Sigmoid colon (tissue), 7 donors: ENCODE results near the gene TTC33. TPM values are rescaled to one million over a fixed set of nuclear protein-coding genes. Genes with fewer than 3 reads are reported as not detected.
A peak's percentile ranks its signal among the peaks of the same experiment; 100 is the strongest.
"Not testable (repeated sequence)": the region's sequence is repeated elsewhere in the genome, so short reads cannot be mapped to it uniquely, and the experiment has no call there.

Source experiments
- DNase-seq: peaks from one replicate; pipeline ENCODE4 v3.0.0-alpha.2; 2019
- H3K27ac ChIP-seq, 4 donors: fragments of 200-600 bp; sonication (generic); one replicate each; pipeline ENCODE4 v1.5.1; 2016 to 2019; ENCODE audit warnings: mild to moderate bottlenecking in 1 of 4
- H3K27me3 ChIP-seq, 3 donors: fragments of 200-600 bp; sonication (generic); one replicate each; pipeline ENCODE4 v1.5.1; 2019; ENCODE audit warnings: mild to moderate bottlenecking in 1 of 3
- H3K36me3 ChIP-seq, 4 donors: fragments of 200-600 bp; sonication (generic); one replicate each; pipeline ENCODE4 v1.5.1; 2016 to 2019
- H3K4me1 ChIP-seq, 4 donors: fragments of 200-600 bp; sonication (generic); one replicate each; pipeline ENCODE4 v1.5.1; 2017 to 2019
- H3K4me3 ChIP-seq, 4 donors: fragments of 200-600 bp; sonication (generic); one replicate each; pipeline ENCODE4 v1.5.1; 2017 to 2019; ENCODE audit warnings: mild to moderate bottlenecking in 2 of 4, moderate library complexity in 1 of 4
- H3K9me3 ChIP-seq, 4 donors: fragments of 200-600 bp in 3 of 4; sonication (generic) in 3 of 4; one replicate each; pipeline versions ENCODE4 v1.5.1 to v1.6.1; 2013 to 2019
- EP300 ChIP-seq, 4 donors: sonication (generic); formaldehyde crosslinking; IDR thresholded peaks; one replicate each; pipeline ENCODE4 v1.6.1; 2017; ENCODE audit warnings: antibody characterized with exemption in 4 of 4
- POLR2A ChIP-seq, 2 donors: fragments of 450-650 bp; IDR thresholded peaks; one replicate each; pipeline ENCODE4 v1.6.1; 2016; ENCODE audit warnings: antibody characterized with exemption in 2 of 2, mild to moderate bottlenecking in 2 of 2, moderate library complexity in 2 of 2
- POLR2AphosphoS5 ChIP-seq, 4 donors: sonication (generic); formaldehyde crosslinking; IDR thresholded peaks; one replicate each; pipeline ENCODE4 v1.6.1; 2017; ENCODE audit warnings: antibody characterized with exemption in 4 of 4
- WGBS, 2 donors: extraction: QIAGEN DNeasy Blood & Tissue Kit; methylation state at CpG; one replicate each; pipeline ENCODE4 v1.1.7; 2013; 5-methylcytosine and 5-hydroxymethylcytosine counted together
- intact Hi-C: fragments of 100-400 bp; cut with DNase I; formaldehyde crosslinking; loops from one replicate; pipeline ENCODE4 v1.15.1; 2023
- polyA plus RNA-seq, 3 donors: library from polyadenylated mRNA; stranded (reverse); fragments of 200-250 nt; gene quantifications; one replicate each; pipeline ENCODE4 v1.2.3, GENCODE V29; 2013
- total RNA-seq, 4 donors: library from RNA; depleted of rRNA; stranded (reverse); fragments of >200 nt; gene quantifications; one replicate each; pipeline ENCODE4 v1.1.0, GENCODE V29; 2016
- TF ChIP-seq, protein P1 (sequence below), 4 experiments: fragments of 450-650 bp in 3 of 4; fragments of 200-600 bp in 1 of 4; IDR thresholded peaks; one replicate each; pipeline ENCODE4 v1.5.1; 2016 to 2019; ENCODE audit warnings: antibody characterized with exemption in 4 of 4, mild to moderate bottlenecking in 3 of 4, moderate library complexity in 2 of 4
- donor health status: healthy with polysubstance abuse.
- donor health status: Bipolar disorder and iron deficiency.
- donor health status: healthy.

The TTC33 gene
- total and polyA plus RNA-seq, 7 donors, result 6.6 to 33.2 (median 18.0) TPM

DNA sequence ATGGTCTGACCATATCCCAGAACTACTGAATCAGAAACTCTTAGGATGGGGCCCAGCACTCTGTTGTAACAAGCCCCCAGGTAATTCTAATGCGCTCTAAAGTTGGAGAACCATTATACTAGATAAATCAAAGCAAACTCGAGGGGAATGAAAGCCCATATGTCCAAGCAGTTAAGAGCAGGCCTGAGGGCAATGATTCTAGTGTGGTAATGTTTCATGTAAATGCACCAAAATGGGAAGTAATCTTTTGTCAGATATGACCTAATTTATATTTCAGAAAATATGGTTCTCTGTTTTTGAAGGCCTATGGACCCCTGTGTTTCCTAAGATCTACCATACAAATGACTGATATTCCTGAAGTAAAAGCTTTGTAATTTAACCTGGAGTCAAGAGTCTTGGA is 184.0 kb downstream of the TTC33 start:
- Histone ChIP-seq H3K4me3 (no peak overlapping the region), H3K36me3 (no peaks in the 10 kb centered on the region), H3K27me3 (no peaks in the 10 kb centered on the region), H3K27ac (peak overlapping the region in 1 of 4 donors; percentile 32), H3K9me3 (no peaks in the 10 kb centered on the region), H3K4me1 (no peaks in the 10 kb centered on the region)
- WGBS, 2 donors, result 91 to 95% methylated on average over 2 of the region's 2 CpGs
- no peak for DNase-seq
- no peak for TF ChIP-seq POLR2AphosphoS5 (IDR thresholded peaks at IDR 0.05)
- TF ChIP-seq EP300 (IDR thresholded peaks at IDR 0.05), result no peak
- TF ChIP-seq, protein P1, sequence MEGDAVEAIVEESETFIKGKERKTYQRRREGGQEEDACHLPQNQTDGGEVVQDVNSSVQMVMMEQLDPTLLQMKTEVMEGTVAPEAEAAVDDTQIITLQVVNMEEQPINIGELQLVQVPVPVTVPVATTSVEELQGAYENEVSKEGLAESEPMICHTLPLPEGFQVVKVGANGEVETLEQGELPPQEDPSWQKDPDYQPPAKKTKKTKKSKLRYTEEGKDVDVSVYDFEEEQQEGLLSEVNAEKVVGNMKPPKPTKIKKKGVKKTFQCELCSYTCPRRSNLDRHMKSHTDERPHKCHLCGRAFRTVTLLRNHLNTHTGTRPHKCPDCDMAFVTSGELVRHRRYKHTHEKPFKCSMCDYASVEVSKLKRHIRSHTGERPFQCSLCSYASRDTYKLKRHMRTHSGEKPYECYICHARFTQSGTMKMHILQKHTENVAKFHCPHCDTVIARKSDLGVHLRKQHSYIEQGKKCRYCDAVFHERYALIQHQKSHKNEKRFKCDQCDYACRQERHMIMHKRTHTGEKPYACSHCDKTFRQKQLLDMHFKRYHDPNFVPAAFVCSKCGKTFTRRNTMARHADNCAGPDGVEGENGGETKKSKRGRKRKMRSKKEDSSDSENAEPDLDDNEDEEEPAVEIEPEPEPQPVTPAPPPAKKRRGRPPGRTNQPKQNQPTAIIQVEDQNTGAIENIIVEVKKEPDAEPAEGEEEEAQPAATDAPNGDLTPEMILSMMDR (IDR thresholded peaks at IDR 0.05), result no peak
- no peak for TF ChIP-seq POLR2A (IDR thresholded peaks at IDR 0.05)
- intact Hi-C loops, result no loop called here

DNA sequence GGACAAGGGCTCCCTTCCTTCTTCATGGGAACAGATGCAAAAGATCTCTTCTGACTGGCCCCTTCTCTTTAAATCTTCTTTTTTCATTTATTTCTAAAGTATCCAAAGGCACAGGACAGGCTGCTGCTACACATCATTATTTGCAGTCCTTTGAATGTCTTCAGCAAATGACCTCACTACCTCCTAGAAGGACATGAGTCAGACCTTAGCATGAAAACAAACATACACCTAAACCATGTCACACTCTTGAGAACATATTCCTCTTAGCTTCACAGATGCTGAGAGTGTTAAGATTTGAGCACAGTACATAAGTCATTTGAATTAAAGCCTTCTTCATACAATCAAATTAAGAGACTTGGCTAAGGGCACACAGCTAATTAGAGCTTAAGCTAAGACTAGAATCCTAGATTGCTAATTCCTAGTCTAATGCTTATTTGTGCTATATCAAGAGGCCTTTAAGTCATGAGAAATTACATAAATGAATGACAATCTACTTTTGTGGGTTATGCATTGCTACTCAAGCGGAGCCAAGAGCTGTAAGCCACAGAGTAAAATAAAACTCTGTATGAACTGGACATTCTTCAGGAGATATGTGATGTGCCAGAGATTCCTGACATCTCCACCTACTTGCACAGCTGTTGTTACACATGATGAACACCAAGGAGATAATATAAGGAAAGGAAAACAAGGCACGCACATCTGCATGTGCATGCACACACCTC is 185.2 kb downstream of the TTC33 start:
- Histone ChIP-seq H3K27ac (peak overlapping the region in 1 of 4 donors; percentile 29), H3K9me3 (no peaks in the 10 kb centered on the region), H3K4me1 (no peaks in the 10 kb centered on the region), H3K4me3 (no peak overlapping the region), H3K36me3 (no peaks in the 10 kb centered on the region), H3K27me3 (no peaks in the 10 kb centered on the region)
- intact Hi-C loops, result no loop called here
- 85 to 87% methylated on average over 2 of the region's 2 CpGs for whole genome bisulfite sequencing, 2 donors
- no peak for DNase-seq
- TF ChIP-seq POLR2A (IDR thresholded peaks at IDR 0.05), result no peak
- TF ChIP-seq EP300 (IDR thresholded peaks at IDR 0.05), result no peak
- TF ChIP-seq POLR2AphosphoS5 (IDR thresholded peaks at IDR 0.05), result no peak
- TF ChIP-seq, protein P1 (IDR thresholded peaks at IDR 0.05), result no peak

DNA sequence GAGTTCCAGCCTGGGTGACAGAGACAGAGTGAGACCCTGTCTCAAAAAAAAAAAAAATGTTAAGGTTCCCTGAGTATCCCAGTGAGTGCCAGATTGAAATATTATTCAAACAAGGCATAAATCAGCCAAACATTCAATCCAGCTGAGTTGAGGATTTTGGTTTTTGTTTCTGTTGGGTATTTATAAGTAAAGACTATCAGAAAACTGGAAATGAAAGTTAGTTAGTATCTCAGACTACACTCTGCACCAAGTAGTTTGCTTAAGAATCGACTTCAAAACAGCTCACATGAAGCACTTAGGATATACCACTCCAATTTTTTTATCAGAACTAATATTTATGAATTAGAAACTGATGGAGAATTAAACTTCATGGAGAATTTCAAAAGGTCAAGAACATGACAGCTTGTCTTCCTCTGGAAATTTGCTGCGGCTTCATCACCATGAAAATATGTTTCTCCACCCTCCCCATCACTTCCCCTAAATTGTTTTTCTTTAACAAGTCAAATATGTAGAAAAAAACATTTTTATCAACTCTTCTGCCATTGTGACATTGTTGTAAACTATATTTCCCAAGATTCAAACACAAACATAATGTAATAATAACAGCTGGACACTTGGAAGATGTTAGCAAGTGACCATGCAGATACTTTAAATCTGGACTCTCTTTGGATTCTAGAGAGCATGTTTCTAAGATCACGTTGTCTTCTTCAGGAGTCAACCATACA is 186.1 kb downstream of the TTC33 start:
- no peak for TF ChIP-seq POLR2A (IDR thresholded peaks at IDR 0.05)
- WGBS, 2 donors, result 40 to 58% methylated on average over 3 of the region's 3 CpGs
- no peak overlapping the region for H3K4me3 ChIP-seq
- H3K9me3 ChIP-seq, result no peaks in the 10 kb centered on the region
- H3K27me3 ChIP-seq, result no peaks in the 10 kb centered on the region
- no peaks in the 10 kb centered on the region for H3K4me1 ChIP-seq
- H3K27ac ChIP-seq, result peak overlapping the region in 1 of 4 donors; percentile 32
- no peaks in the 10 kb centered on the region for H3K36me3 ChIP-seq
- no peak for DNase-seq
- intact Hi-C loops, result no loop called here

DNA sequence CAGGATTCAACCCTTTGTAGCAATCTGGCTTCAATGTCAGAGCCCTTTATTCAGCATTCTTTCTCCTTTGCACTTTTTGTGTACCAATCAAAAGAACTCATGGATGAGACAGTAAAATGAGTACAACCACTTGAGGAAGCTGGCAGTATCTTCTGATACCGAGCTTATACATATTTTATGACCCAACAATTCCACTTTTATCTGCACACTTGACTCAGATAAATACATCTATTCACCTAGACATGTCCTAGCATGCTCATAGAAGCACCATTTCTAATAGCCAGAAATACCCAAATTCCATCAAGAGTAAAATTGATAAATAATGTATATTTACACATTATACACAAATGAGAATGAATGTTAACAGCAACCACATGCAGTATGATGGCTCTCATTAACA is 187.2 kb downstream of the TTC33 start:
- H3K27ac ChIP-seq, result no peak overlapping the region
- H3K36me3 ChIP-seq, result no peaks in the 10 kb centered on the region
- intact Hi-C loops, result no loop called here
- no peaks in the 10 kb centered on the region for H3K27me3 ChIP-seq
- no peak for DNase-seq
- H3K4me3 ChIP-seq, result no peak overlapping the region
- 15 to 54% methylated on average over 1 of the region's 1 CpG for WGBS, 2 donors
- no peaks in the 10 kb centered on the region for H3K4me1 ChIP-seq
- TF ChIP-seq, protein P1 (IDR thresholded peaks at IDR 0.05), result no peak
- TF ChIP-seq POLR2AphosphoS5 (IDR thresholded peaks at IDR 0.05) (no peak), POLR2A (IDR thresholded peaks at IDR 0.05) (no peak), EP300 (IDR thresholded peaks at IDR 0.05) (no peak)
- H3K9me3 ChIP-seq, result no peaks in the 10 kb centered on the region

DNA sequence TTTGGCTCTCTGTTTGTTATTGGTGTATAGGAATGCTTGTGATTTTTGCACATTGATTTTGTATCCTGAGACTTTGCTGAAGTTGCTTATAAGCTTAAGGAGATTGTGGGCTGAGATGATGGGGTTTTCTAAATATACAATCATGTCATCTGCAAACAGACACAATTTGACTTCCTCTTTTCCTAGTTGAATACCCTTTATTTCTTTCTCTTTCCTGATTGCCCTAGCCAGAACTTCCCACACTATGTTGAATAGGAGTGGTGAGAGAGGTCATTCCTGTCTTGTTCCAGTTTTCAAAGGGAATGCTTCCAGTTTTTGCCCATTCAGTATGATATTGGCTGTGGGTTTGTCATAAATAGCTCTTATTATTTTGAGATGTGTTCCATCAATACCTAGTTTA is 192.6 kb downstream of the TTC33 start:
- DNase-seq, result not testable (repeated sequence)

More for the DNA sequence above, 192.6 kb downstream of the TTC33 start:
- H3K36me3 ChIP-seq, H3K27me3 ChIP-seq, H3K27ac ChIP-seq, H3K9me3 ChIP-seq, H3K4me1 ChIP-seq, H3K4me3 ChIP-seq, intact Hi-C loops: not testable (repeated sequence)
